AG04450 (cell line): ENCODE measurements around the gene BUB1B. TPM values are rescaled to one million over a fixed set of nuclear protein-coding genes. Genes with fewer than 3 reads are reported as not detected.
"Not testable (repeated sequence)": the region's sequence is repeated elsewhere in the genome, so short reads cannot be mapped to it uniquely, and the experiment has no call there.

ENCODE experiments used
- CTCF ChIA-PET: fragments of 300-600, 350-600 bp; formaldehyde crosslinking; extraction: SDS; loops from one replicate; lab custom pipeline; 2022; ENCODE audit warnings: antibody characterized with exemption, inconsistent platforms; lab: Charles Lee
- POLR2A ChIA-PET: fragments of 350-600 bp; formaldehyde crosslinking; extraction: SDS; loops from one replicate; lab custom pipeline; 2021; ENCODE audit warnings: antibody characterized with exemption, inconsistent platforms; lab: Yijun Ruan, JAX
- DNase-seq: peaks from one replicate; pipeline ENCODE4 v3.0.0-alpha.2; 2011; ENCODE audit warnings: low read depth, low spot score
- H3K27ac ChIP-seq: one replicate; pipeline ENCODE4 v1.5.1; 2012; ENCODE audit warnings: low read depth, low read length, control low read depth
- H3K27me3 ChIP-seq: one replicate; pipeline ENCODE4 v1.6.0; 2012; ENCODE audit warnings: low read length; ENCODE audit not compliant: control insufficient read depth, insufficient read depth
- H3K4me3 ChIP-seq: 2 replicates; pipeline ENCODE4 v1.5.1; 2011; ENCODE audit warnings: mild to moderate bottlenecking, low read depth, low read length, control low read depth
- H3K9me3 ChIP-seq: 2 replicates; pipeline ENCODE4 v1.5.1; 2012; ENCODE audit warnings: low read length; ENCODE audit not compliant: control insufficient read depth, insufficient read depth
- polyA plus RNA-seq: library from polyadenylated mRNA; depleted of rRNA; stranded (reverse); fragments of >200 nt; gene quantifications from 2 replicates; pipeline ENCODE4 v1.2.3, GENCODE V29; 2011
- TF ChIP-seq, protein P1 (sequence below): IDR thresholded peaks from 2 replicates; pipeline ENCODE4 v1.5.1; 2011; ENCODE audit warnings: low read depth, low read length, control low read depth, inconsistent platforms

BUB1B gene
- polyA plus RNA-seq, 1 experiment: 9.0 TPM

DNA sequence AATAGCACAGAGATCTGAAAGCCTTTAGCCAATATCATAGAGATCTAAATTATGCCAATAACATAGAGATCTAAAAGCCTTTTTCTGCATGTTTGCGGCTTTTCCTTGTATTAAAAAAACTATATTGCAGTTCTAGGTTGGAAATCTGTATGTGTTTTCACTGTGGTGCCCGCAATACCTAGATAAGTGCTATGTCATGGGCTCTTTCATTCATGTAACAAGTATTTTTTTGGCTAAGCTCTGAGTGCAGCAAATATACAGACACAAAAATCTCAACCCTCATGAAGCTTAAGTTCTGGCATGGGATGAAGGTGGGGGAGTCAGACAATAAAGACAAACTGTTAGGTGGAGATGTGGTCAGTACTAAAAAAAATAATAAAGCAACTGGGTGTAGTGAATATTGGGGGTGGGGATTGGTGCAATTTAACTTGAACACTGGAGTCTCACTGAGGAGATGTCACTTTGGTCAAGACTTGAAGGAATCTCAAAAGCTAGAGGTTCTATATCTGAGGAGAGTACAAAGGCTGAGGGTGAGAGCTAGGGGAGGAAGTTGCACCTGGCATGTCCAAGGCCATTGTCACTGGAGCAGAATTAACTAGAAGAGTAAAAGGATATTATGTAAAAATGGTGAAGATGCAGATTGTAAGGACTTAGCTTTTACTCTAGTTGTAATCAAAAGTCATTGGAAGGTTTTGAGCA, 973 bp downstream of the BUB1B start:
- Histone ChIP-seq H3K27me3 (no peaks in the 10 kb centered on the region), H3K27ac (no peak overlapping the region), H3K9me3 (no peaks in the 10 kb centered on the region), H3K4me3 (peak overlapping the region; percentile 99)
- POLR2A ChIA-PET: interaction anchor here (0.6 kb wide), 1 partner anchor 70 kb away, joined by 3 read pairs; no protein-coding TSS in a partner anchor
- no peak for DNase-seq
- CTCF ChIA-PET: interaction anchor here (1.1 kb wide), 1 partner anchor 57 kb away, joined by 4 read pairs; no protein-coding TSS in a partner anchor
- TF ChIP-seq, protein P1, sequence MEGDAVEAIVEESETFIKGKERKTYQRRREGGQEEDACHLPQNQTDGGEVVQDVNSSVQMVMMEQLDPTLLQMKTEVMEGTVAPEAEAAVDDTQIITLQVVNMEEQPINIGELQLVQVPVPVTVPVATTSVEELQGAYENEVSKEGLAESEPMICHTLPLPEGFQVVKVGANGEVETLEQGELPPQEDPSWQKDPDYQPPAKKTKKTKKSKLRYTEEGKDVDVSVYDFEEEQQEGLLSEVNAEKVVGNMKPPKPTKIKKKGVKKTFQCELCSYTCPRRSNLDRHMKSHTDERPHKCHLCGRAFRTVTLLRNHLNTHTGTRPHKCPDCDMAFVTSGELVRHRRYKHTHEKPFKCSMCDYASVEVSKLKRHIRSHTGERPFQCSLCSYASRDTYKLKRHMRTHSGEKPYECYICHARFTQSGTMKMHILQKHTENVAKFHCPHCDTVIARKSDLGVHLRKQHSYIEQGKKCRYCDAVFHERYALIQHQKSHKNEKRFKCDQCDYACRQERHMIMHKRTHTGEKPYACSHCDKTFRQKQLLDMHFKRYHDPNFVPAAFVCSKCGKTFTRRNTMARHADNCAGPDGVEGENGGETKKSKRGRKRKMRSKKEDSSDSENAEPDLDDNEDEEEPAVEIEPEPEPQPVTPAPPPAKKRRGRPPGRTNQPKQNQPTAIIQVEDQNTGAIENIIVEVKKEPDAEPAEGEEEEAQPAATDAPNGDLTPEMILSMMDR: no peak

DNA sequence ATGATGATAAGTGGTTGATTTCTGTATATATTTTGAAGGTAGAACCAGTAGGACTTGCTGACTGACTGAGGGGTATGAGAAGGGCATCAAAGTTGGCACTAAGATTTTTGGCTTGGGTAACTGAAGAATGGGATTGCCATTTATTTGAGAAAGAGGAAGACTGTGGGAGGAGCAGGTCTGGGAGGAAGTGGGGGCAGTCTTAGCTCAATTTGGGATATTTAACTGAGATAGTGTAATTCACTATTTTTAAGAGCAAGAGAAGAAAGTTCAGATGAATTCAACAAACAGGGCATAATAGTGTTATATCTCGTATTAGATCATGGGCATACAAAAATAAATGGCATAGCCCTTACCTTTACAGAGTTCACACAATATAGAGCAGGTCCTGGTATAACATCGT, 1.7 kb downstream of the BUB1B start:
- Histone ChIP-seq H3K9me3 (no peaks in the 10 kb centered on the region), H3K4me3 (peak overlapping the region; percentile 99), H3K27me3 (no peaks in the 10 kb centered on the region), H3K27ac (no peak overlapping the region)
- ChIA-PET POLR2A (no interaction called here), CTCF (no interaction called here)
- DNase-seq: no peak
- TF ChIP-seq, protein P1: no peak

DNA sequence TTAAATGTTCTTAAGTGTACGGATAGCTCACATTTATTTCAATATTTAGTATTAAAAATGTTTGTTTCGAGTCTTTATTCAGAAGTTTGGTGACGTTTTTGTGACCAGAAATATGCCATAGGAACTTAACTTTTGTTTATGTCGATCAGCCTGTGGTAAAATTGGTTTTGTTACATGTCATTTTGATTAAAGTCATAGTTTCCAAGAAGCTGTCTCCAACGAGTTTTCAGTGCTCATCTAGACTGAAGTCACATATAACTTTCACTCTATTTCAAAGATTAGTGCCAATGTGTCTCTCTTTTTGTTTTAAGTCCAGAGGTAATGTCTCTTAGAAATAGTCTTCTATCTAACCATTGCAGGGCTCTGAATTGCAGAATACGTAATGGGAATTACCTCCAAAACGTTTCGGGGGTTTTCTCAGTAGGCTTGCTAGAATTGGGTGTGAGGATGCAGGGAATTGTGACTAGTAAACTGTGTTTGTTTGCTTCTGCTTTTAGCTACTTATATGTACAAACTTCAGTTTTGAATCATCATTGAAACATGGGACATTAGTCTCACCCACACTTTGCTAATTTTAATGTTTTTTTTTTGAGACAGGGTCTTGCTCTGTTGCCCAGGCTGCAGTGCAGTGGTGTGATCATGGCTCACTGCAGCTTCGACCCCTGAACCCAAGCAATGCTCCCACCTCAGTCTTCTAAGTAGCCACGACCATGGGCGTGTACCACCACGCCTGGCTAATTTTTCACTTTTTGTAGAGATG, 3.0 kb downstream of the BUB1B start:
- H3K27me3 ChIP-seq: no peaks in the 10 kb centered on the region
- no peaks in the 10 kb centered on the region for H3K9me3 ChIP-seq
- H3K27ac ChIP-seq: no peak overlapping the region
- no peak for DNase-seq
- TF ChIP-seq, protein P1: no peak
- POLR2A ChIA-PET: no interaction called here
- CTCF ChIA-PET: no interaction called here
- H3K4me3 ChIP-seq: no peak overlapping the region

DNA sequence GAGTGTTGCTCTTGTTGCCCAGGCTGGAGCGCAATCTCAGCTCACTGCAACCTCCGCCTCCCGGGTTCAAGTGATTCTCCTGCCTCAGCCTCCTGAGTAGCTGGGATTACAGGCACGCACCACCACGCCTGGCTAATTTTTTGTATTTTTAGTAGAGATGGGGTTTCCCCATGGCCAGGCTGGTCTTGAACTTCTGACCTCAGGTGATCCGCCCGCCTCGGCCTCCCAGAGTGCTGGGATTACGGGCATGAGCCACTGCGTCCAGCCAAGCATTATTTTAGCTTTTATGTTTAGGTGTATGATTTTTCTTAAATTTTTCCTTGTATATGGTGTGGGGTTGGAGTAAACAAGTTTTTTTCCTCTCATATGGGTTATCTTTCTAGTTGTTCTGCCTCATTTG, 6.5 kb downstream of the BUB1B start:
- not testable (repeated sequence) for H3K27me3 ChIP-seq, H3K4me3 ChIP-seq, H3K9me3 ChIP-seq, DNase-seq, H3K27ac ChIP-seq
- ChIA-PET CTCF (interaction anchor here (0.6 to 1.3 kb wide), 4 partner anchors 63 to 136 kb away, joined by 3 to 10 read pairs (median 4); no protein-coding TSS in a partner anchor), POLR2A (interaction anchor here (0.6 to 0.7 kb wide), 3 partner anchors 16 to 786 kb away, joined by 3 to 7 read pairs (median 5); no protein-coding TSS in a partner anchor)

DNA sequence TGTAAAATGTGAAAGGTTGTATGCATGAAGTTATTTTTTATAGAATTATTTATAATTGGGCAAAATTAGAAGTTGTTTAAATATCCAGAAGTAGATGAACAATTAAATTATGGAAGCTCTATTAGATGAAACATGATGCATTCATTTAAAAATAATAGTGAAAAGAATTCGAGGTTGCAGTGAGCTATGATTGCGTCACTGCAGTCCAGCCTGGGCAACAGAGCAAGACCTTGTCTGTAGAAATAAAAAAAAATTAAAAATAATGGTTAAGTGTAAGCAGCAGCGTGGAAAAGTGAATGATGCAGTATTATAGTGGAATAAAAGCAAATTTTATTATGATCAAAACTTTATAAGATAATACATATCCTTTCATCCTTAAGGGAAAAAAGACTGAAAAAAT, 14.3 kb downstream of the BUB1B start:
- TF ChIP-seq, protein P1: no peak
- ChIA-PET CTCF (interaction anchor here (1.3 kb wide), 1 partner anchor 100 kb away, joined by 5 read pairs; no protein-coding TSS in a partner anchor), POLR2A (no interaction called here)
- Histone ChIP-seq H3K27me3 (no peaks in the 10 kb centered on the region), H3K27ac (no peak overlapping the region), H3K4me3 (no peak overlapping the region), H3K9me3 (no peaks in the 10 kb centered on the region)
- no peak for DNase-seq
